ENCODE measurements around the gene GLRA3. TPM values are rescaled to one million over a fixed set of nuclear protein-coding genes. Genes with fewer than 3 reads are reported as not detected.

The GLRA3 gene
- total RNA-seq, 1 donor from 2014 or later, result not detected

GRCh38 chr4:174598800-174599199, 230.2 kb downstream of the GLRA3 start:
- no peak for DNase-seq (ENCODE audit: low read depth, low spot score)

- no peak for DNase-seq (ENCODE audit: low read depth, low spot score)
Observed at GRCh38 chr4:174596513-174596912, 232.5 kb downstream of the GLRA3 start.

- no peak for DNase-seq (ENCODE audit: low read depth, low spot score)
Observed at GRCh38 chr4:174595141-174595929, 233.7 kb downstream of the GLRA3 start.

- DNase-seq (ENCODE audit: low read depth, low spot score), result no peak
Observed at GRCh38 chr4:174593701-174594100, 235.3 kb downstream of the GLRA3 start.

GRCh38 chr4:174592985-174593335, 236.1 kb downstream of the GLRA3 start:
- DNase-seq (ENCODE audit: low read depth, low spot score), result no peak

GRCh38 chr4:174592256-174592984, 236.6 kb downstream of the GLRA3 start:
- DNase-seq (ENCODE audit: low read depth, low spot score), result no peak

- DNase-seq (ENCODE audit: low read depth, low spot score), result no peak
Observed at GRCh38 chr4:174591243-174592021, 237.6 kb downstream of the GLRA3 start.

GRCh38 chr4:174590336-174590735, 238.7 kb downstream of the GLRA3 start:
- DNase-seq (ENCODE audit: low read depth, low spot score), result no peak

Other genes starting within 250 kb of the GLRA3 start
- not detected in 2 replicates for gene ADAM29, start 89.1 kb upstream of the GLRA3 start, total RNA-seq

Measured in pulmonary artery endothelial cell (primary cell).